HG02973 (cell line): ENCODE results near the gene TNPO1.

ENCODE experiments used
- ATAC-seq: cut with Tn5 transposase; IDR thresholded peaks from one replicate; pipeline ENCODE4 v1.9.1; 2021; ENCODE audit warnings: moderate library complexity; ENCODE audit not compliant: unreplicated experiment

Gene TNPO1

GRCh38 chr5:72849546-72849945, 33.1 kb downstream of the TNPO1 start:
- ATAC-seq, result no peak

DNA sequence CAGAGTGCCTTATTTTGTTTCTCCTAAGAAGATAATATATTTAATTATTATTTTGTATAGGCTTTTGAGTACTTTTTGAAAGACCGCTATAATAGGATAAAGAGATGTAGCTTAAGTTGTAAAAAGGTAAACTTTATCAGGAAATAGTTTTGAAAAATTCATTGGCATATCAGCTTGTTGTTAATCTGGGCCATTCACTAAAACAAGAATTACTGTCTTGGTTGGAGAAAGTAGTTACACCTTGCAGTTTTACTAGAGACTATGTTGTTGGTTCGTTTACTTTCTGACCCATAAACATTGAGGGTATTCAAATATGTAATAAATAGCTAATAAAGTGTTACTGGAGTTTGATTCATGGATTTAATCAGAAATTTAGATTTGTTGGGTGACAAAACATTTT, 33.7 kb downstream of the TNPO1 start:
- ATAC-seq, result no peak

DNA sequence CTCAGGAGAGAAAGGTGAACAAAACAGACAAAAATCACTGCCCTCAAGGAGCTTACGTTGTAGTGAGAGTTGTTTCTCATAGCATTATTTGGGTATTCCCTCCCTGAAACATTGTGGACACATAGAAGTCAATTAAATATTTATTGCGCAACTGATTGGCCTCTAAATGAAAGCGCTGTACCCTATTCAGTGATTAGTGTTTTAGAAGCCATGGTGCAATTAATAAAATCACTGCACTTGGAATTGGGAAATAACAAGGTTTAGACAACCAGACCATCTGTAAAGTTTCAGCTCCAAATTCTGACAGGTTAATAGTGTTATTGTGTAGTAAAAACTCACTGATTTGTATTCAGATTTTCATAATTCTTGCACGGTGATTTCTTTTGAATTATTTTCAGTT, 35.9 kb downstream of the TNPO1 start:
- no peak for ATAC-seq

DNA sequence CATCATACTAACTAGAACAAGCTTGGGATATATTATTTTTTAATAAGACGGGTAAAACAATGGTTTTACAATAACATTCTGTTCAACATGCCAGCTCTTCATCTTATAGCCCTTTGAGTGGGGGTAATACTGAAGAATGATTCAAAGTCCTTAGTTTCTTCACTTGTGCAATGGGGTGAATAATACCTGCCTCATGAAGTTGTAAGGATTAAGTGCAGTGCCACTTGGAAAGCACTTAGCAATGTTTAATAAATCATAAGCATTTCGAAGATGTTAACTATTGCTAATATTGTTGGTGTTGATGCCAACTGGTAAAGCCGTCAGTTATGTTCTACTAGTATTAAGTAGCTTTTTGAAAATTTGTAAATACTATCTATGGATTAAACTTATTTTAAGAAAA, 38.0 kb downstream of the TNPO1 start:
- no peak for ATAC-seq

DNA sequence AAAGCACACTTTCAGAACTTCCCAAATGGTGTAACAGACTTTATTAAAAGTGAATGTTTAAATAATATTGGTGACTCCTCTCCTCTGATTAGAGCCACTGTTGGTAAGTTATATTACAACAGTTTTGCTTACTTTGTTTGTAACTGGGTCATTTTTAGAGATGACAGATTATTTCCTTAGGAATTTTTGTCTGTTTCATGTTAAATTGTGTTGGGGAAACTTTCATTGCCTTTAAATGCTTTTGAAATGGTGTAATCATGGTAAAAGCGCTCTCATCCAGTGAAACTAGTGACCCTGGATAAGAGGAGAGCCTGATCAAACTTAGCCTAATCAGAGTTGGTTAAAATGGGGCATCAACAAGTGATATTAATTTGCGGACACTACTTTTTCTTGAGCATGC, 39.4 kb downstream of the TNPO1 start:
- no peak for ATAC-seq

DNA sequence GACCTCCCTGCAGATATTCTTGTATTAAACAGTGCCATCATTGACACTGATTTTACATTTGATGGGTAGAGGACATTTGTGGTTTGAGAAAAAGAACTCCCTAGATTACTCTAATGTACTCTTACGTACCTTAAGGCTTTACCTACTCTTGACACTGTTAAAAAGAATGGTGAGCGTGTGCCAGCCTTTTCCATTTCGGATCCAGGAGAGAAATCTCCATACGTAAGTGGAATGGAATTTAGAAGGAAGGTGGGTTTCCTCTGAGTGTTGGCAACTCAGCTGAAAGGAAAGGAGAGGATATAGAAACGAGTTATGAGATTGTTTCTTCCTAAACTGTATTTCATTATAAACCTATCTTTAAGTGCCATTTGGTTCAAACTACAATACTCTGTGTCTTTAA, 40.9 kb downstream of the TNPO1 start:
- ATAC-seq, result no peak

DNA sequence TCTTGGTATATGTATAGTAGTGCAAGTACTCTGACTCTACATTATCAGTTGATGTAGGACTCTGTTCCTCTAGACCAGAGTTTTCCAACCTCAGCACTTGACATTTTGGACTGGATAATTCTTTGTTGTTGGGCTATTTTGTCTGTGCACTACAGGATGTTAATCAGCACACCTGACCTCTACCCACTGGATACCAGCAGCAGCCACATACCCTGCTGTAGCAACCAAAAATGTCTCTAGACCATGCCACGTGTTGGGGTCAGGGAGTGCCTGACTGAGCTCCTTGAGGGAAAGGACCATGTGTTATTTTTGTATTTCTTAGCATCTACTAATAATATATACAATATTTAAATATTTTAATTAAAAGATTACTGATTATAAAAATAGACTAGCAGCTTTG, 42.7 kb downstream of the TNPO1 start:
- ATAC-seq, result no peak

DNA sequence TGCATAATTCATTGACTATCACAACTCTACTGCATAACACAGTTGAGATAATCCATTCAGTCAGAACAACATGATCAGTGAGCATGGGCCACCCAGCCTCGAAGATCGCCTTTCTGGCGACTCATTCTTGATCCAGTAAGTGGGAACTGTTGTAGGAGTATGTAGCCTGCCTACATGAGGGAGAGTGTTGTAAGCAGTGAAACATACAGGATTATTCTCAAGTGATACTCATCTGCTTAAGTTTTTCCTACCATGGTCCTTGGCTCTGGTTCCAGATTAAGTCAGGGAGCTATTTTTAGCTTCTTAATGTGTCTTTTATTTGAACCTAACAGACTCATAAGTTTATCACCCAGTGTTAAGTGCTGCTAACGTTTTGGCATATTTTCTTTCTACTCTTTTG, 44.0 kb downstream of the TNPO1 start:
- ATAC-seq, result no peak

- ATAC-seq, result no peak
Measured at GRCh38 chr5:72871366-72872024, 55.0 kb downstream of the TNPO1 start.

DNA sequence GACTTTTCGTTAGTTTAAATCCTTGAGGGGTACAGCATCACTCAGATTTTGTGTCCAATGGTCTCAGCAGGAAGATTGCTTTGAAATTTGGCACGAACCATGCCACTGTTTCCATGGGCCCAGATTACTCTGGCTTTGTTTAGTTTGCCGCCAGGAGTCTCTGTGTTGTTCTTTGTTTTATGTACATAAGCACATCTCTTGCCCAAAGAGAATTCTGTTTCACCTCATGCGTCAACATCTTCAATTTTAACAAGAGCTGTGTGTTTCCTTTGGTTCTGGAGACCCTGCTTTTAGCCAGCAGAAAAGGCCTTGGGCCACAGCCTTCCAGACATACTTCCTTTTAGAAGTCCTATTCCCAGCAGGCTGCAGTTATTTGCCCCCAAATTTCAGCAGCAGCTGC, 62.4 kb downstream of the TNPO1 start:
- no peak for ATAC-seq

GRCh38 chr5:72882989-72883388, 66.5 kb downstream of the TNPO1 start:
- no peak for ATAC-seq

GRCh38 chr5:72883850-72884249, 67.4 kb downstream of the TNPO1 start:
- no peak for ATAC-seq

DNA sequence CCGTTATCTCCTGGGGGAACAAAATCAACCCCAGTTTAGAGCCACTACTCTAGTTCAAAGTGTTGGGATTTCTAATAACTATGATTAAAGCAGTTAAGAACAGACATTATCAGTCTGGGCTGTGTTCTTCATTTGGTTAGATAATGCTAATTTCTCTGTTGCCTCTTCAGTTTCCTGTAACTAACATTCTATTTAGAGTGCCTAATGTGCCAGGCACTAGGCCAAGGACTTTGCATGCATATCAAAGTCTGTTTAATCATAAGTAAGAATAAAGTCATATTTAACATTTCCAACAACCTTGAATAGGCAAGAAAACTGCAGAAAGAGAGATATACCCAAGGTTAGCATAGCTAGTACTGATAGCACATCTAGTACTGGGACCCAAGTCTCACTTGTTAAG, 68.4 kb downstream of the TNPO1 start:
- ATAC-seq, result no peak

GRCh38 chr5:72885824-72886223, 69.4 kb downstream of the TNPO1 start:
- no peak for ATAC-seq

DNA sequence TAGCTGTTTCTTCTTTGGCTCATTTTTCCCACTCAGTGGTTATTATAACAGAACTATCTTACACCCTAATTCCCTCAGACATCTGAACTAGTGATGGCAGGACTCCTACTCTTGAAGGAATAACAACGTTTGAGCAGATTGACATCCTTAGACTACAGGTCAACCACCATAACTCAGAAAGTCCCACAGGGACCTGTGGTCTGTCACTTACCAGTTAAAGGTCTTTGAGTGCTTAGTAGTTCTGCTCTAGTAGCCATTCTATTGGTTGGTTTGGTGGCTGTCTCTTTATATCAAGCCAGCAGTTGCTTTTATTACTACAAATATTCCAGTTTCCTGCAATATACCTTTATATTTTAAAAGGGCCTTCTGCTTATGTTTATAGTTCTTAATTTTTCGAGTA, 72.1 kb downstream of the TNPO1 start:
- no peak for ATAC-seq

GRCh38 chr5:72889324-72889723, 72.9 kb downstream of the TNPO1 start:
- ATAC-seq, result no peak

DNA sequence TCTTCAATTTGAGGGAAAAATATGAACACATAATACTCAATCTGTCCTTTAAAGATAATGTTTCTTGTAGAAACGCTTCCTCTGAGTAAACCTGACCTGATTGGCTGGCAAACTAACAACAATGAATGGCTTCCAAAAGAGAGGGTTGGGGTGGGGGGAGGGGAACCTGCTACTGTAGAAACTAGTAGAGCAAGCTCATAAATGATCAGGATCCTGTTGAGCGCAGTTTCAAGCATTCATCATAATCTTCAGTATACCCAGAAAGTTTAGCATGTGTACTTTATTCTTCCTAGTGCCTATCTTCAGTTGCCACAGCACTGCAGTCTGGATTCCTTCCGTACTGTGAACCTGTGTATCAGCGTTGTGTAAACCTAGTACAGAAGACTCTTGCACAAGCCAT, 76.4 kb downstream of the TNPO1 start:
- ATAC-seq, result no peak

DNA sequence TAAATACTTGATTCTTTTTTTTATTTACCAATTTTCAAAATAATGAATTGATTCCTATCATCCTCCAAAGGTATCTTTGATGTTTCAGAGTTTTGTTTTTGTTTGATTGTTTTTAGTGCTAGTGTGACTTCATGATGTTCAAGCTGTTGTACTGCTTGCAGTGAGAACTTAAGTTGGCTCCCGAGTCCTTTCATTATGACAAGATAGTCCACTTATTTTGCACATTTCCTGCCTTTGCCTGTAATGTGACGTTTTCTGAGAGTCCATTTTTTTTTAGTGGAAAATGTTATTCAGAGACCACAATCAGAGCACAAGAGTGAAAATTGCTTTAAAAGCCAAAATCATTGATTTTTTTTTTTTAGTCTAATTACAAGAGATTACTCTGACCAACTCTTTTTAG, 79.3 kb downstream of the TNPO1 start:
- ATAC-seq, result no peak

DNA sequence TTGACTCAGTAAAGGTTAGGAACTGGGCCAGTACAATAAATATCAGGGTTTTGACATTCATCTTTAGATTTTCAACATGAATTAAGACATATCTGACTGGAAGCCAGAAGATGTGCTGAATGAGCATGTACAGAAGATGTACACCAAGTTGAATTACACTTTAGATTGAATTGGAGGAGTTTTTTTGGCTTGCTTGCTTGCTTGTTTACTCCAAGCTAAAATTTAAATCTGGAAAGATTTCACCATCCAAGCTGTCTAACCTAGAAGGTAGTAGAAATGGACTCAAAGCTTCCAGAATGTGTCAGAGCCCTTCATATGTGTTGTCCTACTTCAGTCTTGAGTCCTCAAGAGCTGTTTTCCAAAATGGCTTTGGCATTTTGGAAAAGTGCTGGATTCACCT, 90.3 kb downstream of the TNPO1 start:
- ATAC-seq, result no peak

- no peak for ATAC-seq
Measured at GRCh38 chr5:72908664-72909063, 92.2 kb downstream of the TNPO1 start.

GRCh38 chr5:72917371-72917776, 100.9 kb downstream of the TNPO1 start:
- ATAC-seq, result no peak

DNA sequence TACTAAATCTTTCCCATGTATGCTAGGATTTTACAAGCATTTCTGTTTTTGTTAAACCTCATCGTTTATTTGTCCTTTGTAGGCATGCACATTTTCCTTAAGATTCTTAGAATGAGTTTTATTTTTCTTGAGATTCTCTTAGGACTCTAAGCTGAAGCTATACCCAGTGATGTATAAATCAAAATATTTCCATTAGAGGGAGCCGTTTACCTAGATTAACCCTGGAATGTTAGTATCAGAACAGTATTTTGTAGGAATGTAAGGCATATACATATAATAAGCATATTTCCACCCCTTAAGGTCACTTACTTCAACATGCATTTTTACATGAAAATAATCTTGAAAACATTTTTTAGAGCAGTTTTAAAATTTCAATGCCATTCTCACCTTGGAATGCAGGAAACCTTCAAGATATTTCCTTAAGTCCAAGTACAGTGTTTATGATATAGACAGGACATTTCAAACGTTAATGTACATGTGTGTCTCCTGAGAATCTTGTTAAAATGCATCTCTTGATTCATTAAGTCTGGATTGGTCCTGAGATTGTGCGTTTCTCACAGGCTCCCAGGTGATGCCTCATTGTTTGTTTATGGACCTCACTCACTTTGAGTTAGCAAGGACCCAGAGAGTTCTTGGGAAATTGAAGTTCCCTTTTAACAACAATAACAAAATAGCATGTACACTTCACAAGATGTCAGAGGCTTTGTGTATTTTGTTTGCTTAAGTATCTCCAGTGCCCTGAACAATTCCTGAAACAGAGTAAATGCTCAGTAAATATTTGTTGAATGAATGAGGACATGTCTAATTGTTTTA, 104.4 kb downstream of the TNPO1 start:
- ATAC-seq, result no peak

GRCh38 chr5:72921886-72922285, 105.4 kb downstream of the TNPO1 start:
- ATAC-seq, result no peak
